ENCODE data around the gene GNPTAB.
"Not testable (repeated sequence)": the region's sequence is repeated elsewhere in the genome, so short reads cannot be mapped to it uniquely, and the experiment has no call there.

The GNPTAB gene

DNA sequence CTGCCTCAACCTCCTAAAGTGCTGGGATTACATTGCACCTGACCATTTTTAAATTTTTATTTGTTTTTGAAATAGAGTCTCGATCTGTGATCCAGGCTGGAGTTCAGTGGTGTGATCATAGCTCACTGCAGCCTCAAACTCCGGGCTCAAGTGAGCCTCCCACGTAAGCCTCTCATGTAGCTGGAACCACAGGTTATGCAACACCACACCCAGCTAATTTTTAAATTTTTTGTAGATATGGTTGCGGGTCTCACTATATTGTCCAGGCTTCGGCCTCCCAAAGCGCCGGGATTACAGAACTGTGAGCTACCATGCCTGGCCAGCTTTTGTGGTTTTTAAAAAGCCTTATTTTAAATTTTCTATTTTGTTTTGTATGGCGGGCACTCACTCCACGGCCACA is 44.4 kb upstream of the GNPTAB start:
- no peaks in the 10 kb centered on the region for H3K9me3 ChIP-seq (ENCODE audit: severe bottlenecking)
- no peak overlapping the region for H3K27ac ChIP-seq
- H3K4me3 ChIP-seq (ENCODE audit: low read depth, low read length), result no peak overlapping the region
- TF ChIP-seq, protein P1, sequence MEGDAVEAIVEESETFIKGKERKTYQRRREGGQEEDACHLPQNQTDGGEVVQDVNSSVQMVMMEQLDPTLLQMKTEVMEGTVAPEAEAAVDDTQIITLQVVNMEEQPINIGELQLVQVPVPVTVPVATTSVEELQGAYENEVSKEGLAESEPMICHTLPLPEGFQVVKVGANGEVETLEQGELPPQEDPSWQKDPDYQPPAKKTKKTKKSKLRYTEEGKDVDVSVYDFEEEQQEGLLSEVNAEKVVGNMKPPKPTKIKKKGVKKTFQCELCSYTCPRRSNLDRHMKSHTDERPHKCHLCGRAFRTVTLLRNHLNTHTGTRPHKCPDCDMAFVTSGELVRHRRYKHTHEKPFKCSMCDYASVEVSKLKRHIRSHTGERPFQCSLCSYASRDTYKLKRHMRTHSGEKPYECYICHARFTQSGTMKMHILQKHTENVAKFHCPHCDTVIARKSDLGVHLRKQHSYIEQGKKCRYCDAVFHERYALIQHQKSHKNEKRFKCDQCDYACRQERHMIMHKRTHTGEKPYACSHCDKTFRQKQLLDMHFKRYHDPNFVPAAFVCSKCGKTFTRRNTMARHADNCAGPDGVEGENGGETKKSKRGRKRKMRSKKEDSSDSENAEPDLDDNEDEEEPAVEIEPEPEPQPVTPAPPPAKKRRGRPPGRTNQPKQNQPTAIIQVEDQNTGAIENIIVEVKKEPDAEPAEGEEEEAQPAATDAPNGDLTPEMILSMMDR (IDR thresholded peaks at IDR 0.05; ENCODE audit: low read depth, low read length), result no peak
- no peaks in the 10 kb centered on the region for H3K27me3 ChIP-seq (ENCODE audit: insufficient read depth, low read depth, severe bottlenecking)
- DNase-seq, result no peak
- no peaks in the 10 kb centered on the region for H3K36me3 ChIP-seq

DNA sequence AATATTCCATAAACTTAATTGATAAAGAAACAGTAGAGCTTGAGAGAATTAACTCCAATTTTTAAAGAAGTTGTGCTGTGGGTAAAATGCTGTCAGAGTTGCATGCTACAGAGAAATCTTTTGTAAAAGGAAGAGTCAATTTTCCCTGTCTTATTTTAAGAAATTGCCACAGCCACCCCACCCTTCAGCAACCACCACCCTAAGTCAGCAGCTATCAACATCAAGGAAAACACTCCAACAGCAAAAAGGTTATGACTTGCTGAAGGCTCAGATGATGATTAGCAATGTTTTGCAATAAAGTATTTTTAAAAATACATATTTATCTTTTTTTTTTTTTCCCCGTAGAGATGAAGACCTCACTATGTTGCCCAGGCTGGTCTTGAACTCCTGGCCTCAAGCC is 40.2 kb upstream of the GNPTAB start:
- Histone ChIP-seq H3K27ac (no peak overlapping the region), H3K4me3 (ENCODE audit: low read depth, low read length) (no peak overlapping the region), H3K27me3 (ENCODE audit: insufficient read depth, low read depth, severe bottlenecking) (no peaks in the 10 kb centered on the region), H3K9me3 (ENCODE audit: severe bottlenecking) (no peaks in the 10 kb centered on the region), H3K36me3 (no peaks in the 10 kb centered on the region)
- TF ChIP-seq, protein P1 (IDR thresholded peaks at IDR 0.05; ENCODE audit: low read depth, low read length), result no peak
- no peak for DNase-seq

DNA sequence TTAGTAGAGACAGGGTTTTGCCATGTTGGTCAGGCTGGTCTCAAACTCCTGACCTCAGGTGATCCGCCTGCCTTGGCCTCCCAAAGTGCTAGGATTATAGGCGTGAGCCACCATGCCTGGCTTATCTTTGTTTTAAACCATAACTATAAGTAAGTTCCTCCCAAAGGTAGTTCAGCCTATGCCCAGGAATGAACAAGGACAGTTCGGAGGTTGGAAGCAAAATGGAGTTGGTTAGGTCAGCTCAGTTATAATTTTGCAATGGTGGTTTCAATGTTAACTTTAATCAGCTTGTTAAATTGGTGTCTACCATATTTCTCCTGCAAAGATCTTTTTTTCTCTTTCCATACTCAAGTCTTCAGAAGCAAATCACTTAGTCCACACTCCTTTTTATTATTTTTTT is 36.9 kb upstream of the GNPTAB start:
- not testable (repeated sequence) for DNase-seq; H3K27me3 ChIP-seq (ENCODE audit: insufficient read depth, low read depth, severe bottlenecking)

DNA sequence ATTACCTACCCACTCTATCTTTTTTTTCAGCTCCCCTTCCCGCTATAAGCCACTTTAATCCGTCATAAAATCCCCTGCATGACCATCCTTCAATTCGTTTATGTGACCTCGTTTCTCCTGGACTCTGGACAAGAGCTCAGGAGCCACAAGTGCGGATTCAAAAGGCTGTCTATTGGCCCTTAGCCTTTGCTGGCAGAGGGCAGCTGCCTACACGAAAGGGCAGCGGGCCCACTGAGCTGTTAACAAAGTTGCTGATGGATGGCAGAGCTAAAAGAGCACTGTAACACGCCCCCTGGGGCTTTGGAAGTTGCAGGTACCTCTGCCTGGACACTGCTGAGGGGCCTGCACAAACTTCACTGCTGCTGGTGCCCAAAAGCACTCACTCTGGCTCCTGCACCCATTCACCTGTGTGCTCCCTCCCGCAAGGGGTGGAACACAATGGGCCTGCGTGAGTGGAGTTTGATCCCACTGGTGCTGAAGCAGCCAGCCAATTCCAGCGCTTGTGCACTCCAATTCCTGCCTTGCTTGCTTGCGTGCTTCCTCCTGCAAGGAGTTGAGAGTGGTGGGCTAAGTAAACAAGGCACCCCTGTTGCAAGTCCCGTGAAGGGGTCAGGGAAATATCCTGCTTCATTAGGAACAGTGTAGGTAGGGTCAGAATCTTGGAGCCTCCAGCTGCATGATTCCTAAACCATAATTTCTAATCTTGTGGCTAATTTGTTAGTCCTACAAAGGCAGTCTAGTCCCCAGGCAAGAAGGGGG is 36.0 kb upstream of the GNPTAB start:
- Histone ChIP-seq H3K36me3 (no peaks in the 10 kb centered on the region), H3K4me3 (ENCODE audit: low read depth, low read length) (no peak overlapping the region), H3K27ac (no peak overlapping the region), H3K27me3 (ENCODE audit: insufficient read depth, low read depth, severe bottlenecking) (no peaks in the 10 kb centered on the region), H3K9me3 (ENCODE audit: severe bottlenecking) (no peaks in the 10 kb centered on the region)
- peak; percentile 57 for DNase-seq
- TF ChIP-seq, protein P1 (IDR thresholded peaks at IDR 0.05; ENCODE audit: low read depth, low read length), result no peak

More for the DNA sequence above, 36.9 kb upstream of the GNPTAB start:
- not testable (repeated sequence) for H3K4me3 ChIP-seq (ENCODE audit: low read depth, low read length); H3K9me3 ChIP-seq (ENCODE audit: severe bottlenecking); H3K36me3 ChIP-seq; H3K27ac ChIP-seq

DNA sequence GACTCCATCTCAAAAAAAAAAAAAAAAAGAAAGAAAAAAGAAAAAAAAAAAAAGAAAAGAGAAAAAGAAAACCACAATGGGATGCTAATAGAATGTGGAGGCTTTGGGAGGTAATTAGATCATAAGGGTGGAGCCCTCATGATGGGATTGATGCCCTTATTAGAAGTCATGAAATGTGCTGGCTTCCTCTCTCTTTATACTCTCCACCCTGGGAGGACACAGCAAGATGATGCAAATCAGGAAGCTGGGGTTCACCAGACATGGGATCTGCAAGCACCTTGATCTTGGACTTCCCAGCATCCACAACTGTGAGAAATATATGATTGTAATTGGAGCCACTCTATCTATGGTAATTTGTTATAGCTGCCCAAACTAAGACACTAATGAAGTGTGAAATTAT is 33.2 kb upstream of the GNPTAB start:
- Histone ChIP-seq H3K36me3 (no peaks in the 10 kb centered on the region), H3K4me3 (ENCODE audit: low read depth, low read length) (no peak overlapping the region), H3K27me3 (ENCODE audit: insufficient read depth, low read depth, severe bottlenecking) (no peaks in the 10 kb centered on the region), H3K9me3 (ENCODE audit: severe bottlenecking) (no peaks in the 10 kb centered on the region), H3K27ac (no peak overlapping the region)
- no peak for DNase-seq
- TF ChIP-seq, protein P1 (IDR thresholded peaks at IDR 0.05; ENCODE audit: low read depth, low read length), result no peak

DNA sequence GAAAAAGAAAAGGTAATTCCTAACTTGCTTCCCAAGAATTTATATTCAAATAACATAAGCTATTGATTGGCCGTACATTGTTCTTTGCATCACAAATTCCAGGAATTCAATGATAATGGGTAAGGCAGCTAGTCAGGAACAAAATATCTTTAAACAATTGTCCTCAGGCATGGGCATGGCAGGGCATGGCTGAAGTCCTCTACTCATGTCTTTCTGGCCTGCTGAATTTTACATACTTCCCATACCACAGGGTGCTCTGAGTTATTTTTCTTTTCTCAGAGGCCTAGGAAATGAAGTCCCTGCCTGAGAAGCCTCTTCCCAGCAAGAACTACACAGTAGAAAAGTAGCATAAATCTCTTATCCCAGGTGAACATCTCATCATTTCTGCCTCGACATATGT is 31.5 kb upstream of the GNPTAB start:
- TF ChIP-seq, protein P1 (IDR thresholded peaks at IDR 0.05; ENCODE audit: low read depth, low read length), result no peak
- DNase-seq, result no peak
- H3K4me3 ChIP-seq (ENCODE audit: low read depth, low read length), result no peak overlapping the region
- no peaks in the 10 kb centered on the region for H3K9me3 ChIP-seq (ENCODE audit: severe bottlenecking)
- H3K36me3 ChIP-seq, result no peaks in the 10 kb centered on the region
- no peak overlapping the region for H3K27ac ChIP-seq
- no peaks in the 10 kb centered on the region for H3K27me3 ChIP-seq (ENCODE audit: insufficient read depth, low read depth, severe bottlenecking)

DNA sequence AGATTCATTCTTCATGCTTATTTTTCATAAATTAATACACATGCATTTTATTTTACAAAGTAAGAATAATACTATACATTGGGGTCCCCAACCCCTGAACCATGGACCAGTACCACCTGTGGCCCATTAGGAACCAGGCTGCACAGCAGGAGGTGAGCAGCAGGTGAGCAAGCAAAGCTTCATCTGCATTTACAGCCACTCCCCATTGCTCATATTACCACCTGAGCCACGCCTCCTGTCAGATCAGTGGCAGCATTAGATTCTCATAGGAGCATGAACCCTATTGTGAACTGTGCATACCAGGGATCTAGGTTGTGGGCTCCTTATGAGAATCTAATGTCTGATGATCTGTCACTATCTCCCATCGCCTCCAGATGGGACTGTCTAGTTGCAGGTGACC is 30.9 kb upstream of the GNPTAB start:
- not testable (repeated sequence) for DNase-seq; H3K9me3 ChIP-seq (ENCODE audit: severe bottlenecking); H3K27ac ChIP-seq; H3K36me3 ChIP-seq; H3K4me3 ChIP-seq (ENCODE audit: low read depth, low read length); H3K27me3 ChIP-seq (ENCODE audit: insufficient read depth, low read depth, severe bottlenecking)

All from WERI-Rb-1 (cell line).